Measurements from ENCODE around the gene HECW1.

The HECW1 gene

GRCh38 chr7:43522406-43523156 is 410.1 kb downstream of the HECW1 start:
- Histone ChIP-seq H3K4me3 (ENCODE audit: control insufficient read depth in 1 of 7, extremely low read depth in 1 of 7, insufficient read depth in 4 of 7, low read depth in 2 of 7, low read length in 6 of 7) (no peak overlapping the region), H3K36me3 (ENCODE audit: control insufficient read depth in 4 of 4, insufficient read depth in 4 of 4, low read length in 3 of 4) (no peaks in the 10 kb centered on the region), H3K9me3 (ENCODE audit: control extremely low read depth in 1 of 5, control insufficient read depth in 4 of 5, insufficient read depth in 2 of 5, low read depth in 1 of 5, low read length in 4 of 5) (no peaks in the 10 kb centered on the region), H3K27ac (ENCODE audit: insufficient read depth in 1 of 2, low read depth in 1 of 2, low read length in 2 of 2, poor library complexity in 1 of 2, severe bottlenecking in 2 of 2) (no peak overlapping the region), H3K27me3 (replicated peaks in 2 of 5; ENCODE audit: control insufficient read depth in 4 of 5, insufficient read depth in 5 of 5, low read length in 4 of 5) (no peaks in the 10 kb centered on the region), H3K4me1 (ENCODE audit: control extremely low read depth in 1 of 4, control insufficient read depth in 4 of 4, insufficient read depth in 4 of 4, low read length in 3 of 4) (no peaks in the 10 kb centered on the region)
- DNase-seq = no peak
- 93% methylated on average over 4 of the region's 8 CpGs for WGBS (ENCODE audit: insufficient coverage)
- POLR2A ChIA-PET = no interaction called here
- CTCF ChIA-PET = interaction anchor here (0.9 to 1.4 kb wide), 2 partner anchors 22 to 63 kb away, joined by 3 read pairs; no protein-coding TSS in a partner anchor

- Histone ChIP-seq H3K4me3 (ENCODE audit: control insufficient read depth in 1 of 7, extremely low read depth in 1 of 7, insufficient read depth in 4 of 7, low read depth in 2 of 7, low read length in 6 of 7) (no peak overlapping the region), H3K27ac (ENCODE audit: insufficient read depth in 1 of 2, low read depth in 1 of 2, low read length in 2 of 2, poor library complexity in 1 of 2, severe bottlenecking in 2 of 2) (no peak overlapping the region), H3K9me3 (ENCODE audit: control extremely low read depth in 1 of 5, control insufficient read depth in 4 of 5, insufficient read depth in 2 of 5, low read depth in 1 of 5, low read length in 4 of 5) (no peaks in the 10 kb centered on the region), H3K36me3 (ENCODE audit: control insufficient read depth in 4 of 4, insufficient read depth in 4 of 4, low read length in 3 of 4) (no peaks in the 10 kb centered on the region), H3K27me3 (replicated peaks in 2 of 5; ENCODE audit: control insufficient read depth in 4 of 5, insufficient read depth in 5 of 5, low read length in 4 of 5) (peaks cover 0 to 2% (median 0%) of the 10 kb centered on the region in 5 experiments), H3K4me1 (ENCODE audit: control extremely low read depth in 1 of 4, control insufficient read depth in 4 of 4, insufficient read depth in 4 of 4, low read length in 3 of 4) (no peaks in the 10 kb centered on the region)
- POLR2A ChIA-PET = no interaction called here
- WGBS (ENCODE audit: insufficient coverage) = 99% methylated on average over 9 of the region's 10 CpGs
- CTCF ChIA-PET = interaction anchor here (0.8 kb wide), 1 partner anchor 172 kb away, joined by 3 read pairs; no protein-coding TSS in a partner anchor
- no peak for DNase-seq
These were observed 416.3 kb downstream of the HECW1 start for GRCh38 chr7:43528576-43529354.

GRCh38 chr7:43530553-43531410 is 418.3 kb downstream of the HECW1 start:
- 87% methylated on average over 6 of the region's 6 CpGs for WGBS (ENCODE audit: insufficient coverage)
- Histone ChIP-seq H3K27ac (ENCODE audit: insufficient read depth in 1 of 2, low read depth in 1 of 2, low read length in 2 of 2, poor library complexity in 1 of 2, severe bottlenecking in 2 of 2) (no peak overlapping the region), H3K4me3 (ENCODE audit: control insufficient read depth in 1 of 7, extremely low read depth in 1 of 7, insufficient read depth in 4 of 7, low read depth in 2 of 7, low read length in 6 of 7) (no peak overlapping the region), H3K4me1 (ENCODE audit: control extremely low read depth in 1 of 4, control insufficient read depth in 4 of 4, insufficient read depth in 4 of 4, low read length in 3 of 4) (no peaks in the 10 kb centered on the region), H3K36me3 (ENCODE audit: control insufficient read depth in 4 of 4, insufficient read depth in 4 of 4, low read length in 3 of 4) (no peaks in the 10 kb centered on the region), H3K27me3 (replicated peaks in 2 of 5; ENCODE audit: control insufficient read depth in 4 of 5, insufficient read depth in 5 of 5, low read length in 4 of 5) (peaks cover 0 to 2% (median 0%) of the 10 kb centered on the region in 5 experiments), H3K9me3 (ENCODE audit: control extremely low read depth in 1 of 5, control insufficient read depth in 4 of 5, insufficient read depth in 2 of 5, low read depth in 1 of 5, low read length in 4 of 5) (no peaks in the 10 kb centered on the region)
- POLR2A ChIA-PET = no interaction called here
- CTCF ChIA-PET = no interaction called here
- no peak for DNase-seq

DNA sequence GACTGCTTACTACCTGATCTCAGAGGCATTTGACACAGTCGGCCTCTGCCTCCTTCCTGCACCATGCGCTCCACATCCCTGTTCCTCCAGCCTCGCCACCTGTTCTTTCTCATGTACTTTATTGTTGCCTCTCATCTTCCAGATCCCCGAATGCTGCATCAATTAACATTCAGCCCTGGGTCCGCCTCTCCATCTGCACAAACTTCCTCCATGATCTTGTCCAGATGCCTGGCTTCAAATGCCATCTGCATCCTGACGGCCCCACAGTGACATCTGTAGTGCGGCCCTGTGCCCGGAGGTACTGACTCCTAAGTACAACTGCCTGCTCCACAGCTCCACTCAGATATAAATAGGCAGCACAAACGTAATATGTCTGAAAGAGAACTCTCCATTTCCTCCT is 419.3 kb downstream of the HECW1 start:
- POLR2A ChIA-PET = no interaction called here
- Histone ChIP-seq H3K27ac (ENCODE audit: insufficient read depth in 1 of 2, low read depth in 1 of 2, low read length in 2 of 2, poor library complexity in 1 of 2, severe bottlenecking in 2 of 2) (no peak overlapping the region), H3K4me3 (ENCODE audit: control insufficient read depth in 1 of 7, extremely low read depth in 1 of 7, insufficient read depth in 4 of 7, low read depth in 2 of 7, low read length in 6 of 7) (no peak overlapping the region), H3K27me3 (replicated peaks in 2 of 5; ENCODE audit: control insufficient read depth in 4 of 5, insufficient read depth in 5 of 5, low read length in 4 of 5) (peaks cover 0 to 2% (median 0%) of the 10 kb centered on the region in 5 experiments), H3K9me3 (ENCODE audit: control extremely low read depth in 1 of 5, control insufficient read depth in 4 of 5, insufficient read depth in 2 of 5, low read depth in 1 of 5, low read length in 4 of 5) (no peaks in the 10 kb centered on the region), H3K4me1 (ENCODE audit: control extremely low read depth in 1 of 4, control insufficient read depth in 4 of 4, insufficient read depth in 4 of 4, low read length in 3 of 4) (no peaks in the 10 kb centered on the region), H3K36me3 (ENCODE audit: control insufficient read depth in 4 of 4, insufficient read depth in 4 of 4, low read length in 3 of 4) (no peaks in the 10 kb centered on the region)
- CTCF ChIA-PET = no interaction called here
- WGBS (ENCODE audit: insufficient coverage) = 95% methylated on average over 9 of the region's 9 CpGs
- peak in 1 of 3 donors; percentile 23 for DNase-seq

- no peak overlapping the region for H3K27ac ChIP-seq (ENCODE audit: insufficient read depth in 1 of 2, low read depth in 1 of 2, low read length in 2 of 2, poor library complexity in 1 of 2, severe bottlenecking in 2 of 2)
- H3K9me3 ChIP-seq (ENCODE audit: control extremely low read depth in 1 of 5, control insufficient read depth in 4 of 5, insufficient read depth in 2 of 5, low read depth in 1 of 5, low read length in 4 of 5) = no peaks in the 10 kb centered on the region
- no peaks in the 10 kb centered on the region for H3K4me1 ChIP-seq (ENCODE audit: control extremely low read depth in 1 of 4, control insufficient read depth in 4 of 4, insufficient read depth in 4 of 4, low read length in 3 of 4)
- DNase-seq = no peak
- H3K27me3 ChIP-seq (replicated peaks in 2 of 5; ENCODE audit: control insufficient read depth in 4 of 5, insufficient read depth in 5 of 5, low read length in 4 of 5) = no peaks in the 10 kb centered on the region
- no peaks in the 10 kb centered on the region for H3K36me3 ChIP-seq (ENCODE audit: control insufficient read depth in 4 of 4, insufficient read depth in 4 of 4, low read length in 3 of 4)
- ChIA-PET POLR2A (no interaction called here), CTCF (no interaction called here)
- WGBS (ENCODE audit: insufficient coverage) = 100% methylated on average over 5 of the region's 6 CpGs
- no peak overlapping the region for H3K4me3 ChIP-seq (ENCODE audit: control insufficient read depth in 1 of 7, extremely low read depth in 1 of 7, insufficient read depth in 4 of 7, low read depth in 2 of 7, low read length in 6 of 7)
These were observed 421.5 kb downstream of the HECW1 start for GRCh38 chr7:43533801-43534479.

DNA sequence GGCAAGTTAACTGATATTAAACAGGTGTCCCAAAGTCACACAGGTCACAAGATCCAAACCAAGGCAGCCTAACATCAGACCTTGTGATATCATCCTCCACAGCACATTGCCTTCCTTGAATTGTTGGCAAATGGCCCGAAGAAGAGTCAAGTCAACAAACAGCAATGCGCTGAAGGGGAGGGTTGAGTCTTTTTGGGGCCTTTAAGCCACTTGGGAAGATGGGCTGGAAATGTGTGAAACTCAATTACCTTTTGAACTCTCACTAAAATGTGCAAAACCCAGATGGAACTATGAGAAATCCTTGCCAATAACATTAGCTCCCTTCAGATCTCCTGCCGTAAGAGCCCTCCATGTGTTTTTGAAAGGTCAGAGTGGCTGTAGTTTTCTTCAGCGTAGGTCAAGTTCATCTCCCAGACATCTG is 422.6 kb downstream of the HECW1 start:
- no peak overlapping the region for H3K4me3 ChIP-seq (ENCODE audit: control insufficient read depth in 1 of 7, extremely low read depth in 1 of 7, insufficient read depth in 4 of 7, low read depth in 2 of 7, low read length in 6 of 7)
- no peak for DNase-seq
- ChIA-PET POLR2A (no interaction called here), CTCF (no interaction called here)
- H3K27me3 ChIP-seq (replicated peaks in 2 of 5; ENCODE audit: control insufficient read depth in 4 of 5, insufficient read depth in 5 of 5, low read length in 4 of 5) = peaks cover 0 to 2% (median 0%) of the 10 kb centered on the region in 5 experiments
- H3K27ac ChIP-seq (ENCODE audit: insufficient read depth in 1 of 2, low read depth in 1 of 2, low read length in 2 of 2, poor library complexity in 1 of 2, severe bottlenecking in 2 of 2) = no peak overlapping the region
- H3K9me3 ChIP-seq (ENCODE audit: control extremely low read depth in 1 of 5, control insufficient read depth in 4 of 5, insufficient read depth in 2 of 5, low read depth in 1 of 5, low read length in 4 of 5) = no peaks in the 10 kb centered on the region
- H3K36me3 ChIP-seq (ENCODE audit: control insufficient read depth in 4 of 4, insufficient read depth in 4 of 4, low read length in 3 of 4) = no peaks in the 10 kb centered on the region
- 100% methylated on average over 2 of the region's 4 CpGs for WGBS (ENCODE audit: insufficient coverage)
- H3K4me1 ChIP-seq (ENCODE audit: control extremely low read depth in 1 of 4, control insufficient read depth in 4 of 4, insufficient read depth in 4 of 4, low read length in 3 of 4) = no peaks in the 10 kb centered on the region

All from common myeloid progenitor, CD34-positive (primary cell).